Prostate gland (tissue), 2 donors: ENCODE data around the gene RPS6KA2.

Source experiments
- CTCF ChIP-seq, 4 experiments: fragments of 200-600 bp in 2 of 4; fragments of 450-650 bp in 2 of 4; sonication (generic) in 2 of 4; IDR thresholded peaks; 1 replicate in 3 of 4; 2 replicates in 1 of 4; pipeline ENCODE4 v1.5.1; 2016 to 2019; ENCODE audit warnings: antibody characterized with exemption in 4 of 4, mild to moderate bottlenecking in 2 of 4, moderate library complexity in 2 of 4
- POLR2A ChIP-seq: fragments of 450-650 bp; IDR thresholded peaks from one replicate; pipeline ENCODE4 v1.6.1; 2016; ENCODE audit warnings: antibody characterized with exemption, mild to moderate bottlenecking

- TF ChIP-seq POLR2A (no peak), CTCF (IDR thresholded peaks at IDR 0.05) (no peak)
These were observed 257.3 kb downstream of the RPS6KA2 start for GRCh38 chr6:166369782-166370181.
